Sigmoid colon (tissue), 7 donors: Measurements from ENCODE around the gene SMIM17. TPM values are rescaled to one million over a fixed set of nuclear protein-coding genes. Genes with fewer than 3 reads are reported as not detected.
A peak's percentile ranks its signal among the peaks of the same experiment; 100 is the strongest.
"Not testable (repeated sequence)": the region's sequence is repeated elsewhere in the genome, so short reads cannot be mapped to it uniquely, and the experiment has no call there.

Experiments used
- DNase-seq: peaks from one replicate; pipeline ENCODE4 v3.0.0-alpha.2; 2019
- H3K27ac ChIP-seq, 4 donors: fragments of 200-600 bp; sonication (generic); one replicate each; pipeline ENCODE4 v1.5.1; 2016 to 2019; ENCODE audit warnings: mild to moderate bottlenecking in 1 of 4
- H3K27me3 ChIP-seq, 3 donors: fragments of 200-600 bp; sonication (generic); one replicate each; pipeline ENCODE4 v1.5.1; 2019; ENCODE audit warnings: mild to moderate bottlenecking in 1 of 3
- H3K36me3 ChIP-seq, 4 donors: fragments of 200-600 bp; sonication (generic); one replicate each; pipeline ENCODE4 v1.5.1; 2016 to 2019
- H3K4me1 ChIP-seq, 4 donors: fragments of 200-600 bp; sonication (generic); one replicate each; pipeline ENCODE4 v1.5.1; 2017 to 2019
- H3K4me3 ChIP-seq, 4 donors: fragments of 200-600 bp; sonication (generic); one replicate each; pipeline ENCODE4 v1.5.1; 2017 to 2019; ENCODE audit warnings: mild to moderate bottlenecking in 2 of 4, moderate library complexity in 1 of 4
- H3K9me3 ChIP-seq, 4 donors: fragments of 200-600 bp in 3 of 4; sonication (generic) in 3 of 4; one replicate each; pipeline versions ENCODE4 v1.5.1 to v1.6.1; 2013 to 2019
- EP300 ChIP-seq, 4 donors: sonication (generic); formaldehyde crosslinking; IDR thresholded peaks; one replicate each; pipeline ENCODE4 v1.6.1; 2017; ENCODE audit warnings: antibody characterized with exemption in 4 of 4
- POLR2A ChIP-seq, 2 donors: fragments of 450-650 bp; IDR thresholded peaks; one replicate each; pipeline ENCODE4 v1.6.1; 2016; ENCODE audit warnings: antibody characterized with exemption in 2 of 2, mild to moderate bottlenecking in 2 of 2, moderate library complexity in 2 of 2
- POLR2AphosphoS5 ChIP-seq, 4 donors: sonication (generic); formaldehyde crosslinking; IDR thresholded peaks; one replicate each; pipeline ENCODE4 v1.6.1; 2017; ENCODE audit warnings: antibody characterized with exemption in 4 of 4
- WGBS, 2 donors: extraction: QIAGEN DNeasy Blood & Tissue Kit; methylation state at CpG; one replicate each; pipeline ENCODE4 v1.1.7; 2013; 5-methylcytosine and 5-hydroxymethylcytosine counted together
- intact Hi-C: fragments of 100-400 bp; cut with DNase I; formaldehyde crosslinking; loops from one replicate; pipeline ENCODE4 v1.15.1; 2023
- polyA plus RNA-seq, 3 donors: library from polyadenylated mRNA; stranded (reverse); fragments of 200-250 nt; gene quantifications; one replicate each; pipeline ENCODE4 v1.2.3, GENCODE V29; 2013
- total RNA-seq, 4 donors: library from RNA; depleted of rRNA; stranded (reverse); fragments of >200 nt; gene quantifications; one replicate each; pipeline ENCODE4 v1.1.0, GENCODE V29; 2016
- TF ChIP-seq, protein P1 (sequence below), 4 experiments: fragments of 450-650 bp in 3 of 4; fragments of 200-600 bp in 1 of 4; IDR thresholded peaks; one replicate each; pipeline ENCODE4 v1.5.1; 2016 to 2019; ENCODE audit warnings: antibody characterized with exemption in 4 of 4, mild to moderate bottlenecking in 3 of 4, moderate library complexity in 2 of 4
- donor health status: healthy with polysubstance abuse.
- donor health status: Bipolar disorder and iron deficiency.
- donor health status: healthy.

Gene SMIM17
- total and polyA plus RNA-seq, 7 donors = 0.09 to 4.7 (median 0.83) TPM; not detected in 3

GRCh38 chr19:56671613-56671994 is 28.6 kb downstream of the SMIM17 start, which contains the start of gene ZNF835:
TSS of gene ZNF835 (minus strand) at chr19:56671757. CDS start at chr19:56665198, 6,559 bp downstream.
- Histone ChIP-seq H3K36me3 (no peaks in the 10 kb centered on the region), H3K27me3 (no peaks in the 10 kb centered on the region), H3K4me1 (peaks cover 0 to 22% (median 14%) of the 10 kb centered on the region in 4 donors), H3K4me3 (peak within 1 kb of the TSS; percentile 68 to 85 (median 80)), H3K27ac (peak within 1 kb of the TSS; percentile 45 to 73 (median 69)), H3K9me3 (peaks cover 0 to 2% (median 0%) of the 10 kb centered on the region in 4 donors)
- intact Hi-C loops = loop anchor here (5.0 kb wide), 1 partner anchor 74 kb away; the partner anchor contains the start of gene ZNF71
- 2 to 31% methylated on average over 32 of the region's 32 CpGs for WGBS, 2 donors
- TF ChIP-seq, protein P1, sequence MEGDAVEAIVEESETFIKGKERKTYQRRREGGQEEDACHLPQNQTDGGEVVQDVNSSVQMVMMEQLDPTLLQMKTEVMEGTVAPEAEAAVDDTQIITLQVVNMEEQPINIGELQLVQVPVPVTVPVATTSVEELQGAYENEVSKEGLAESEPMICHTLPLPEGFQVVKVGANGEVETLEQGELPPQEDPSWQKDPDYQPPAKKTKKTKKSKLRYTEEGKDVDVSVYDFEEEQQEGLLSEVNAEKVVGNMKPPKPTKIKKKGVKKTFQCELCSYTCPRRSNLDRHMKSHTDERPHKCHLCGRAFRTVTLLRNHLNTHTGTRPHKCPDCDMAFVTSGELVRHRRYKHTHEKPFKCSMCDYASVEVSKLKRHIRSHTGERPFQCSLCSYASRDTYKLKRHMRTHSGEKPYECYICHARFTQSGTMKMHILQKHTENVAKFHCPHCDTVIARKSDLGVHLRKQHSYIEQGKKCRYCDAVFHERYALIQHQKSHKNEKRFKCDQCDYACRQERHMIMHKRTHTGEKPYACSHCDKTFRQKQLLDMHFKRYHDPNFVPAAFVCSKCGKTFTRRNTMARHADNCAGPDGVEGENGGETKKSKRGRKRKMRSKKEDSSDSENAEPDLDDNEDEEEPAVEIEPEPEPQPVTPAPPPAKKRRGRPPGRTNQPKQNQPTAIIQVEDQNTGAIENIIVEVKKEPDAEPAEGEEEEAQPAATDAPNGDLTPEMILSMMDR (IDR thresholded peaks at IDR 0.05) = peak in 2 of 4 experiments; percentile 25 to 42
- TF ChIP-seq POLR2A (IDR thresholded peaks at IDR 0.05) = peak in 1 of 2 donors; percentile 44
- no peak for TF ChIP-seq EP300 (IDR thresholded peaks at IDR 0.05)
- peak; percentile 57 to 89 (median 73) for TF ChIP-seq POLR2AphosphoS5 (IDR thresholded peaks at IDR 0.05)
- DNase-seq = peak; percentile 96

- H3K9me3 ChIP-seq, H3K27me3 ChIP-seq, H3K4me3 ChIP-seq, H3K27ac ChIP-seq, H3K36me3 ChIP-seq, DNase-seq: not testable (repeated sequence)
- 96% methylated on average over 2 of the region's 2 CpGs for WGBS, 2 donors
- H3K4me1 ChIP-seq = peaks cover 0 to 22% (median 14%) of the 10 kb centered on the region in 4 donors
- intact Hi-C loops = loop anchor here (5.0 kb wide), 1 partner anchor 75 kb away; the partner anchor contains the start of gene ZNF71
These were observed 29.7 kb downstream of the SMIM17 start for GRCh38 chr19:56672610-56673009.

DNA sequence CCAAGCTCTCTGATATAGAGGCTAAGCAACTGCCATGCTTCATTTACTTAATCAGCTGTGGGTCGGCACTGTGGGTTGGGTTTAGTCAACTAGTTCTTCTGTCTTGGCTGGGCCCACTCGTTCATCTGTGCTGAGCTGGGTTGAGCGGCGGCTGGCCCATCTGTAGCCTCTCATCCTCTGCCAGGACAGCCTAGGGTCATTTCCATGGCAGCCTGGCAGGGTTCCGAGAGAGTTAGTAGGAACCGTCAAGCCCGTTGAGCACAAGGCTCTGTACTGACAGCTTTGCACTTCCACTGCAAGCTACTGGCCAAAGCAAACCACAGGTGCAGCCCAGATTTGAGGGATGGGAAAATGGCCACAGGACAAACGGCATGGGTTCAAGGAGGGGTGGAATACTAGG is 35.2 kb downstream of the SMIM17 start:
- intact Hi-C loops = no loop called here
- no peaks in the 10 kb centered on the region for H3K36me3 ChIP-seq

GRCh38 chr19:56681702-56682101 is 38.7 kb downstream of the SMIM17 start:
- Histone ChIP-seq H3K4me1 (no peaks in the 10 kb centered on the region), H3K36me3 (no peaks in the 10 kb centered on the region), H3K27me3 (no peaks in the 10 kb centered on the region), H3K9me3 (peaks cover 0 to 11% (median 0%) of the 10 kb centered on the region in 4 donors), H3K4me3 (no peak overlapping the region), H3K27ac (no peak overlapping the region)
- no peak for DNase-seq
- intact Hi-C loops = no loop called here
- WGBS, 2 donors = 64 to 82% methylated on average over 8 of the region's 8 CpGs
- TF ChIP-seq, protein P1 (IDR thresholded peaks at IDR 0.05) = no peak
- TF ChIP-seq EP300 (IDR thresholded peaks at IDR 0.05) (no peak), POLR2A (IDR thresholded peaks at IDR 0.05) (no peak), POLR2AphosphoS5 (IDR thresholded peaks at IDR 0.05) (no peak)

More for the DNA sequence above, 35.2 kb downstream of the SMIM17 start:
- TF ChIP-seq, protein P1 (IDR thresholded peaks at IDR 0.05) = no peak
- TF ChIP-seq EP300 (IDR thresholded peaks at IDR 0.05) (no peak), POLR2A (IDR thresholded peaks at IDR 0.05) (no peak), POLR2AphosphoS5 (IDR thresholded peaks at IDR 0.05) (no peak)
- Histone ChIP-seq H3K4me3 (no peak overlapping the region), H3K4me1 (no peaks in the 10 kb centered on the region), H3K9me3 (peaks cover 0 to 9% (median 0%) of the 10 kb centered on the region in 4 donors), H3K27me3 (no peaks in the 10 kb centered on the region), H3K27ac (no peak overlapping the region)
- no peak for DNase-seq
- 86 to 90% methylated on average over 8 of the region's 8 CpGs for WGBS, 2 donors

GRCh38 chr19:56683116-56683515 is 40.2 kb downstream of the SMIM17 start:
- intact Hi-C loops = no loop called here
- Histone ChIP-seq H3K27ac (no peak overlapping the region), H3K4me1 (no peaks in the 10 kb centered on the region), H3K9me3 (peaks cover 0 to 10% (median 0%) of the 10 kb centered on the region in 4 donors), H3K36me3 (no peaks in the 10 kb centered on the region), H3K27me3 (no peaks in the 10 kb centered on the region), H3K4me3 (no peak overlapping the region)
- WGBS, 2 donors = 78 to 84% methylated on average over 7 of the region's 7 CpGs
- TF ChIP-seq POLR2AphosphoS5 (IDR thresholded peaks at IDR 0.05) (no peak), POLR2A (IDR thresholded peaks at IDR 0.05) (no peak), EP300 (IDR thresholded peaks at IDR 0.05) (no peak)
- TF ChIP-seq, protein P1 (IDR thresholded peaks at IDR 0.05) = no peak
- DNase-seq = no peak
